Measurements from ENCODE around the gene HIF3A.

- no peak for TF ChIP-seq POLR2A (IDR thresholded peaks at IDR 0.05)
- TF ChIP-seq, protein P1, sequence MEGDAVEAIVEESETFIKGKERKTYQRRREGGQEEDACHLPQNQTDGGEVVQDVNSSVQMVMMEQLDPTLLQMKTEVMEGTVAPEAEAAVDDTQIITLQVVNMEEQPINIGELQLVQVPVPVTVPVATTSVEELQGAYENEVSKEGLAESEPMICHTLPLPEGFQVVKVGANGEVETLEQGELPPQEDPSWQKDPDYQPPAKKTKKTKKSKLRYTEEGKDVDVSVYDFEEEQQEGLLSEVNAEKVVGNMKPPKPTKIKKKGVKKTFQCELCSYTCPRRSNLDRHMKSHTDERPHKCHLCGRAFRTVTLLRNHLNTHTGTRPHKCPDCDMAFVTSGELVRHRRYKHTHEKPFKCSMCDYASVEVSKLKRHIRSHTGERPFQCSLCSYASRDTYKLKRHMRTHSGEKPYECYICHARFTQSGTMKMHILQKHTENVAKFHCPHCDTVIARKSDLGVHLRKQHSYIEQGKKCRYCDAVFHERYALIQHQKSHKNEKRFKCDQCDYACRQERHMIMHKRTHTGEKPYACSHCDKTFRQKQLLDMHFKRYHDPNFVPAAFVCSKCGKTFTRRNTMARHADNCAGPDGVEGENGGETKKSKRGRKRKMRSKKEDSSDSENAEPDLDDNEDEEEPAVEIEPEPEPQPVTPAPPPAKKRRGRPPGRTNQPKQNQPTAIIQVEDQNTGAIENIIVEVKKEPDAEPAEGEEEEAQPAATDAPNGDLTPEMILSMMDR (IDR thresholded peaks at IDR 0.05) = no peak
- TF ChIP-seq POLR2AphosphoS5 (IDR thresholded peaks at IDR 0.05; ENCODE audit: insufficient read depth in 1 of 2, low read depth in 1 of 2) = no peak
These were observed 61.2 kb downstream of the HIF3A start for GRCh38 chr19:46357846-46358583.
